B cell (primary cell): ENCODE measurements around the gene MRM2. TPM values are rescaled to one million over a fixed set of nuclear protein-coding genes. Genes with fewer than 3 reads are reported as not detected.
A peak's percentile ranks its signal among the peaks of the same experiment; 100 is the strongest.

Source experiments
- ATAC-seq: fragments of 200-7000 bp; cut with Tn5 transposase; one replicate; pipeline ENCODE4 v1.10.0; 2021; ENCODE audit warnings: low read depth, mild to moderate bottlenecking, moderate number of reproducible peaks, moderate library complexity
- CTCF ChIA-PET: fragments of 350-600 bp; sonication (Branson Sonifier 250); formaldehyde crosslinking; loops from one replicate; lab custom pipeline; 2021; ENCODE audit warnings: antibody characterized with exemption, inconsistent platforms; lab: Charles Lee
- POLR2A ChIA-PET: fragments of 350-600 bp; sonication (Branson Sonifier 250); formaldehyde crosslinking; loops from one replicate; lab custom pipeline; 2021; ENCODE audit warnings: antibody characterized with exemption; lab: Charles Lee
- DNase-seq: peaks from one replicate; pipeline ENCODE4 v3.0.0; 2013
- H2AFZ ChIP-seq: 2 replicates; pipeline ENCODE4 v1.6.1; 2012; ENCODE audit warnings: mild to moderate bottlenecking, low read depth, low read length; ENCODE audit not compliant: insufficient read depth, poor library complexity, severe bottlenecking
- H3K27ac ChIP-seq, 2 donors: 1 replicate in 1 of 2; 2 replicates in 1 of 2; pipeline ENCODE4 v1.5.1; 2012 to 2013; ENCODE audit warnings: low read length in 2 of 2, mild to moderate bottlenecking in 2 of 2, moderate library complexity in 1 of 2
- H3K27me3 ChIP-seq, 4 experiments: fragments of 200-600 bp in 1 of 4; sonication (generic) in 1 of 4; replicated peaks in 1 of 4; 1 replicate in 2 of 4; 2 replicates in 2 of 4; pipeline versions ENCODE4 v1.6.1 to v1.7.0; 2013 to 2016; ENCODE audit warnings: low read length in 3 of 4, mild to moderate bottlenecking in 2 of 4, mixed read lengths in 1 of 4, moderate library complexity in 1 of 4; ENCODE audit not compliant: insufficient read depth in 4 of 4, control insufficient read depth in 3 of 4; ENCODE audit errors: control extremely low read depth in 1 of 4
- H3K36me3 ChIP-seq, 2 experiments: replicated peaks in 1 of 2; 1 replicate in 1 of 2; 2 replicates in 1 of 2; pipeline versions ENCODE4 v1.6.1 to v1.7.1; 2013; ENCODE audit warnings: low read length in 1 of 2; ENCODE audit not compliant: insufficient read depth in 2 of 2, control insufficient read depth in 1 of 2; ENCODE audit errors: control extremely low read depth in 1 of 2, extremely low read depth in 1 of 2
- H3K4me1 ChIP-seq, 2 donors: fragments of 200-600 bp in 1 of 2; sonication (generic) in 1 of 2; 1 replicate in 1 of 2; 2 replicates in 1 of 2; pipeline versions ENCODE4 v1.5.1 to v1.6.1; 2013 to 2017; ENCODE audit warnings: low read length in 2 of 2; ENCODE audit not compliant: control insufficient read depth in 2 of 2, insufficient read depth in 2 of 2
- H3K4me2 ChIP-seq: replicated peaks from 2 replicates; pipeline ENCODE3; 2012; ENCODE audit warnings: mild to moderate bottlenecking, low read depth, low read length; ENCODE audit not compliant: poor library complexity, severe bottlenecking
- H3K4me3 ChIP-seq, 5 experiments: fragments of 200-600 bp in 1 of 5; sonication (generic) in 1 of 5; 1 replicate in 3 of 5; 2 replicates in 2 of 5; pipeline versions ENCODE4 v1.5.1 to v1.7.0; 2011 to 2016; ENCODE audit warnings: low read length in 4 of 5, mild to moderate bottlenecking in 4 of 5, low read depth in 2 of 5, control low read depth in 1 of 5, moderate library complexity in 1 of 5; ENCODE audit not compliant: insufficient read depth in 1 of 5; ENCODE audit errors: control extremely low read depth in 1 of 5, extremely low read depth in 1 of 5
- H3K79me2 ChIP-seq: fragments of 200-600 bp; sonication (generic); one replicate; pipeline ENCODE4 v1.6.0; 2016; ENCODE audit warnings: low read length; ENCODE audit not compliant: control insufficient read depth, insufficient read depth
- H3K9ac ChIP-seq: fragments of 200-600 bp; sonication (generic); 2 replicates; pipeline ENCODE4 v1.6.1; 2017; ENCODE audit warnings: mild to moderate bottlenecking, low read length, moderate library complexity
- H3K9me3 ChIP-seq, 3 donors: one replicate each; pipeline versions ENCODE4 v1.6.1 to v1.7.1; 2013; ENCODE audit warnings: low read length in 2 of 3; ENCODE audit not compliant: control insufficient read depth in 2 of 3, insufficient read depth in 1 of 3; ENCODE audit errors: control extremely low read depth in 1 of 3
- H4K20me1 ChIP-seq: 2 replicates; pipeline ENCODE4 v1.6.0; 2012; ENCODE audit warnings: mild to moderate bottlenecking, low read length; ENCODE audit not compliant: insufficient read depth, control insufficient read depth, poor library complexity, severe bottlenecking
- H3K27ac Mint-ChIP-seq: one replicate; pipeline ENCODE4 v1.8.0; 2021; ENCODE audit warnings: mixed read lengths
- H3K27me3 Mint-ChIP-seq: one replicate; pipeline ENCODE4 v1.8.0; 2021; ENCODE audit warnings: mixed read lengths
- H3K4me1 Mint-ChIP-seq: one replicate; pipeline ENCODE4 v1.8.0; 2021; ENCODE audit warnings: mixed read lengths
- H3K4me3 Mint-ChIP-seq: one replicate; pipeline ENCODE4 v1.8.0; 2021; ENCODE audit warnings: mixed read lengths
- H3K9me3 Mint-ChIP-seq: one replicate; pipeline ENCODE4 v1.8.0; 2022; ENCODE audit warnings: mixed read lengths; ENCODE audit not compliant: insufficient read depth
- CTCF ChIP-seq: fragments of 200-600 bp; IDR thresholded peaks from one replicate; pipeline ENCODE4 v1.8.0; 2022; ENCODE audit warnings: antibody characterized with exemption, mild to moderate bottlenecking
- EZH2 ChIP-seq: IDR thresholded peaks from 2 replicates; pipeline ENCODE4 v1.6.1; 2012; ENCODE audit warnings: borderline replicate concordance, low read depth, mild to moderate bottlenecking, moderate library complexity, low read length; ENCODE audit not compliant: insufficient read depth, poor library complexity, severe bottlenecking
- WGBS: methylation state at CpG from one replicate; pipeline ENCODE4 v1.1.5; 2013; ENCODE audit warnings: missing lambda C conversion rate; ENCODE audit not compliant: insufficient coverage; 5-methylcytosine and 5-hydroxymethylcytosine counted together
- intact Hi-C: fragments of 100-400 bp; cut with micrococcal nuclease; formaldehyde crosslinking; loops from one replicate; pipeline ENCODE4 v1.10.0; 2022
- polyA plus RNA-seq: library from polyadenylated mRNA; depleted of rRNA; stranded (reverse); fragments of >200 nt; gene quantifications from 2 replicates; pipeline ENCODE4 v1.2.3, GENCODE V29; 2012
- total RNA-seq, 2 donors: library from RNA; stranded (reverse); fragments of 120-200 nt in 1 of 2; gene quantifications; 1 replicate in 1 of 2; 2 replicates in 1 of 2; pipeline versions ENCODE4 v1.2.3 to v1.2.4, GENCODE V29; 2013 to 2022

MRM2 gene
- total and polyA plus RNA-seq, 2 donors (not counting 1 experiment from before 2014, with no cell fraction given): 9.2 to 29.0 TPM

GRCh38 chr7:2231992-2232765, 9.8 kb downstream of the MRM2 start:
- peaks cover 46% of the 10 kb centered on the region for H3K4me1 Mint-ChIP-seq
- Histone ChIP-seq H3K4me1 (peaks cover 27 to 36% of the 10 kb centered on the region in 2 donors), H4K20me1 (no peaks in the 10 kb centered on the region), H3K79me2 (peaks cover 75% of the 10 kb centered on the region), H3K4me2 (peak overlapping the region; percentile 96), H3K4me3 (peak overlapping the region; percentile 42 to 100 (median 86)), H3K27ac (peak overlapping the region; percentile 34 to 76), H3K9me3 (peaks cover 0 to 5% (median 0%) of the 10 kb centered on the region in 3 donors), H3K36me3 (peaks cover 0 to 33% of the 10 kb centered on the region in 2 experiments), H3K27me3 (no peaks in the 10 kb centered on the region), H2AFZ (peak overlapping the region; percentile 100), H3K9ac (peak overlapping the region; percentile 98)
- intact Hi-C loops: loop anchor here (1.0 to 10.0 kb wide), 3 partner anchors 29 to 657 kb away; partner anchors contain the start of gene PSMG3
- TF ChIP-seq EZH2: no peak
- peak; percentile 14 for TF ChIP-seq CTCF
- ATAC-seq (peak; percentile 29), DNase-seq (peak; percentile 66)
- H3K4me3 Mint-ChIP-seq: peak overlapping the region; percentile 90
- ChIA-PET POLR2A (no interaction called here), CTCF (interaction anchor here (0.8 to 1.9 kb wide), 5 partner anchors 10 to 161 kb away, joined by 3 to 15 read pairs (median 3); partner anchors contain the start of genes MRM2 and NUDT1)
- no peaks in the 10 kb centered on the region for H3K27me3 Mint-ChIP-seq
- H3K9me3 Mint-ChIP-seq: no peaks in the 10 kb centered on the region
- 1% methylated on average over 45 of the region's 46 CpGs for WGBS
- H3K27ac Mint-ChIP-seq: peak overlapping the region; percentile 87

GRCh38 chr7:2230882-2231281, 11.1 kb downstream of the MRM2 start:
- H3K9me3 Mint-ChIP-seq: no peaks in the 10 kb centered on the region
- POLR2A ChIA-PET: no interaction called here
- WGBS: no CpG with 5 or more reads among the region's 9 CpGs
- peaks cover 40% of the 10 kb centered on the region for H3K4me1 Mint-ChIP-seq
- CTCF ChIA-PET: no interaction called here
- no peak overlapping the region for H3K9ac ChIP-seq
- no peak overlapping the region for H3K27ac ChIP-seq
- DNase-seq (no peak), ATAC-seq (no peak)
- H3K4me1 ChIP-seq: peaks cover 16 to 25% of the 10 kb centered on the region in 2 donors
- intact Hi-C loops: loop anchor here (10.0 kb wide), 1 partner anchor 656 kb away; the partner anchor contains the start of gene PSMG3
- H4K20me1 ChIP-seq: no peaks in the 10 kb centered on the region
- H3K9me3 ChIP-seq: no peaks in the 10 kb centered on the region
- H3K4me2 ChIP-seq: no peak overlapping the region
- H3K79me2 ChIP-seq: peaks cover 83% of the 10 kb centered on the region
- TF ChIP-seq EZH2 (no peak), CTCF (no peak)
- peak overlapping the region; percentile 13 for H3K4me3 Mint-ChIP-seq
- H3K27ac Mint-ChIP-seq: no peak overlapping the region
- no peak overlapping the region for H3K4me3 ChIP-seq
- no peaks in the 10 kb centered on the region for H3K27me3 ChIP-seq
- peaks cover 0 to 36% of the 10 kb centered on the region in 2 experiments for H3K36me3 ChIP-seq
- no peak overlapping the region for H2AFZ ChIP-seq
- H3K27me3 Mint-ChIP-seq: no peaks in the 10 kb centered on the region
